HG02870 (cell line): ENCODE results near the gene ZNF500.

Experiments
- ATAC-seq: cut with Tn5 transposase; IDR thresholded peaks from one replicate; pipeline ENCODE4 v1.9.1; 2021; ENCODE audit warnings: mild to moderate bottlenecking, moderate library complexity; ENCODE audit not compliant: unreplicated experiment

ZNF500 gene

DNA sequence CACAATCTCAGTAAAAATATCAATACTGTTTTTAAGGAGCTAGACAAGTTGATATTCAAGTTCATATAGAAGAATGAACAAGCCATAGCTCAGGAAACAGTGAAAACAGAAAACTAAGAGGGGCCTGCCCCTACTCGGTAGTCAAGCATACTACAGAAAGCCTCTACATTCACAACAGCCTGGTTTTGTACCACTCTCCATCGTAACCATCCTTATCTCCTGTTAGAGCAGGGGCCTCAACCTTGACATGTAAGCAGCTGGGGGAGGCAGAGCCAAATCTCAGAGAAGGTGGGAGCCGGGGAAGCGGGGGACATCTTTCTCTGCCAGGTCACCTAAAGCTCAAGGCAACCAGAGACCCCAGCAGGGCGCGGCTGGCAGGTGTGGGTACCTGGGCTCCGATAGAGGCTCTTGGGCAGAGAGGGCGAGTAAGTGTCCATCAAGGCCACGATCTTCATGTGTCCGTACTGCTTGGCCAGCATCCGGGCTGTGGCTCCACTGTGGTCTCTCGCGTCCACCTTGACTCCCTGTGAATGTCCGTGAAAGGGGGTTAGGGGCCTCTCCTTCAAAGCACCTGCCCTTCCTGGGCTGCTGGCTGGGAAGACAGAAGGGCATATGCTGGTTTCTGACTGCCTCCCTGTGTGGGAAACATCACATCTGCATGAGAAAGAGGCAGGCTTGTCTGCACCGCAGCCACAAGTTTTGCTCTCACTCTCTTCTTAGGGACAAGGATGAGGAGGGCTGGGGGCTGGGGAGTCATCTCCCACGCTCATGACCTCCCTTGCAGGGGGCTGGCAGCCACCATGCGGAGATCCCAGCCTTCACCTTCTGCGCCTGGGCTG is 53.1 kb downstream of the ZNF500 start:
- ATAC-seq, result no peak

- no peak for ATAC-seq
Observed at GRCh38 chr16:4709481-4709880, 57.5 kb downstream of the ZNF500 start.

- ATAC-seq, result no peak
Observed at GRCh38 chr16:4706871-4707270, 60.1 kb downstream of the ZNF500 start.

DNA sequence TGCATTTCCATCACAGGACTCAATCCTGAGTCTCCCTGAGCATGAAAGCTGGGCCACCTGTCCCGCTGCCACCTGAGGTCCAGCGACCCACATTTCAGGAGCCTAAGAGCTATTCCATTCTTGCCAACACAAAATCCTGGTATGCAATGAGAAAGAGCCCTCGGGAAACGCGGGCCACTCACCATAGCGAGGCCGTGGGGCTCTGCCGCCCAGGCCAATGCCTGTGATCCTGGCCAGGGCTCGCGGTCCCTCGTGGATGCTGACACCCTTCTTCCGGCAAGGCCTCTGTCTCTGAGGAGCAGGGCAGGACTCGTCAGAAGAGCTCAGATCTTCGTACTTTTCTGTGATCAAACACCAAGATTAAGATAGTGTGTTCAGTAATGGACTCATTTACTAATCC is 62.0 kb downstream of the ZNF500 start:
- ATAC-seq, result no peak

DNA sequence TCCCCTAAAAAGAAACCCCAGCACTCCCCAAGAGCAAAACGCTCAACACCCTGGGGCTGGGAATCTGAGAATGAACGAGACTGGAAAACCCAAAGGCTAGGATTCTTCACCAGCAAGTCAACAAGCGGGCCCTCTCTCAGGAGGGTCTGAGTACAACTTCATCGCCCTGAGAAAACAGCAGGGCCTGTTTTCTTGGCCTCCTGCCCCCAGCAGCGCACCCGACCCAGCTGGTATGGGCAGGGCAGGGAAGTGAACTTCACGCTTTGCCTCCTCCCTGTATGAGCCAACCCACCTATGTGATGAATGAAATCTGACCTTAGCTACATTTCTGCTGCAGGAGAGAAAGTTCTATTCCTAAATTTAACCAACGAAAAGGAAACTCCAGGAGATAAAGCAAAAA is 62.5 kb downstream of the ZNF500 start:
- no peak for ATAC-seq

DNA sequence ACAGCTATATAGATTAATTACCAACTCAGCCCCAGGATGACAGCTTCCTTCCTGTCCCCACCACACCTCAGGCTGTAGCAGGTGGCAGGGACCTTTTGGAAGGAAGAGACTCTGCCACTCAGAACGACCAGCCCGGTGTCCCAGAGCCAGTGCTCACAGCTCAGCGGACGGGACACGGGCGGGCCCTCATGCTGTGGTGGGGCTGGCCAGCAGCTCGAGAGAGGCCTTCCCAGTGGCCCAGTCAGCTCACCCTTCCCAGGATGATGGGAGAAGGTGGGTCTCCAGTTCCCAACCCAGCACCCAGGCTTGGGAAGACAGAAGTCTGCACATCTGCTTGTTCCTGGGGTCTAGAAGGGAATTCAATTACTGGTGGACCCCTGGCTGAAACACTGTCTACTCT is 63.1 kb downstream of the ZNF500 start:
- ATAC-seq, result no peak

DNA sequence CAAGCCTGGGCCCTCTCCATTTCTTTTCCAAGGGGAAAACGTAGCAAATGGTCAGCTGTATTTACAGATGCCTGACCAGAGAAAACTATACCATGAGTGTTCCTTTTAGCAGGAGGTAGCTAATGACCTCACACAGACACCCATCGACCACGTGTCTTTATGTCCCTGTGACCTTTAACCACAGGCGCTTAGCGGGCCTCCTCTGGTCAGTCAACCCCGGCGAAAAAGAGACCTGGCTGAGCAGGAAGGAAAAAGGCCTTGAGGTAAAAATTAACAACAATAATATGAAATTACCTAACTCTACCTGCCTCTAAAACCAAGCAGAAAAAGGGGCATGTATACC is 64.5 kb downstream of the ZNF500 start:
- no peak for ATAC-seq

DNA sequence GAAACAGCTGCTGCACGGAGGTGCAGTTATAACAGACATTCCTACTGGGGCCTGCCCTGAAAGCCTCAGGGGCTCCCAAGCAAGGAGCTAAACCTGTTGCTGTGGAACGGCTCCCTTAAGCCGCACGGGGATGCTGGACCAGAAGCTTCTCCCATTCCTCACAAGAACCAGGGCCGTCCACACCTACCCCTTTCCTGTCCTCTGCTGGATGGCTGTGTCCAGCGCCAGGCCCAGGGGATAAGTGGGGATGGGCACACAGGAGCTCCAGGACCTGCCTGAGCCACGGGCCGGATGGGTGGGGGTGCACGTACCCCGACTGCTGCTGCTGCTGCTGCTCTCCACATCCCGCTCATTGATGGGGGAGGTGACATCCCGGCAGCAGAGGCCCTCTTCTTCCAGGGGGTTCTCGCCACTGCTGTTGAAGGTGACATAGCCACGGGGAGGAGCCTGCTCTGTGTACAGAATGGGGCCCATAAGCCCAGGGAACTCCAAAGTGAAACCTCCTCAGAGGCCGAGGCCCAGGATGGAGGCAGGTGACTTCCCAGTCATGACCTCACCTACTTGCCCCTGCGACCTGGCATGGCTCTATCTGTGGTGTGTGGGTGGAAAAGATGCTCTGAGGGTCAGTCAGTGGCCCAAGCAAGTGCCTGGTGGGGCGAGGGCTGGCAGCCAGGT is 65.0 kb downstream of the ZNF500 start:
- no peak for ATAC-seq

- ATAC-seq, result no peak
Observed at GRCh38 chr16:4700997-4701743, 65.8 kb downstream of the ZNF500 start.

DNA sequence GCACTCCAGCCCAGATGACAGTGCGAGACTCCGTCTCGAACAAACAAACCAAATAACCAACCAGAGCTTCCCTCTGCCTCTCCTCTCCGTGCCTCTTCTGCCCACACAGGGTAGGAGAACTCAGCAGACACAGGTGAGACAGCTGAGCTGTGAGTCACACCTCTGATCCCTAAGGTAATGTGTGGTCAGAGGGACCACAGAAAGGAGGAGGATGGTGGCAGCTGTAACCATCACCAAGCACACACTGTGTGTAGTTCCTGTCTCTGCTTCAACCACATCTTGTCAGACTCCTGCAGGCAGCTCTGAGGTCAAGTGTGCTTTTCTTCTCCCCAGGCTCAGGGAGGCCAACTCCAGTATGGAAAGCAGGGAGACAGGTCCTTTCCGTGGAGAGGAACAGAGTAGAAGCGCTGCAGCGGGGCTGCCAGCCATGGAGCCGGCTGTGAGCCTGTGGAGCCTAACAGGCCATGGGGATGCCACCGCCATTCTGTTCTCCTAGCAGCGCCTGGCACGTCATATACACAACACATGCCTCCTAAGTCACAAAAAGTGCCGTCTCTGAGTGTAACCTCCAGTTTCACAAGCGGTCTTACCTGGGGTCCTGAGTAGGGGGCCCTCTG is 66.5 kb downstream of the ZNF500 start:
- ATAC-seq, result no peak

GRCh38 chr16:4699046-4699556 is 67.9 kb downstream of the ZNF500 start:
- ATAC-seq, result no peak

GRCh38 chr16:4698321-4699045 is 68.5 kb downstream of the ZNF500 start:
- no peak for ATAC-seq
